ENCODE measurements around the gene GARRE1.

GARRE1 gene

GRCh38 chr19:34257559-34257924 is 3.2 kb downstream of the GARRE1 start:
- H4K20me1 ChIP-seq, result peaks cover 48% of the 10 kb centered on the region
- H3K4me3 ChIP-seq, result no peak overlapping the region
- no peak overlapping the region for H3K9ac ChIP-seq
- no peak for TF ChIP-seq Cebpa-rat (IDR thresholded peaks at IDR 0.05)
- H3K27me3 ChIP-seq, result no peaks in the 10 kb centered on the region
- no peak overlapping the region for H3K4me2 ChIP-seq
- H3K9me3 ChIP-seq, result no peaks in the 10 kb centered on the region
- H3K4me1 ChIP-seq, result peaks cover 11% of the 10 kb centered on the region
- no peaks in the 10 kb centered on the region for H3K36me3 ChIP-seq
- no peak overlapping the region for H3K27ac ChIP-seq

GRCh38 chr19:34259367-34260095 is 5.2 kb downstream of the GARRE1 start:
- H3K27ac ChIP-seq, result no peak overlapping the region
- H3K27me3 ChIP-seq, result no peaks in the 10 kb centered on the region
- TF ChIP-seq Cebpa-rat (IDR thresholded peaks at IDR 0.05), result no peak
- H4K20me1 ChIP-seq, result peaks cover 59% of the 10 kb centered on the region
- no peaks in the 10 kb centered on the region for H3K9me3 ChIP-seq
- H3K36me3 ChIP-seq, result no peaks in the 10 kb centered on the region
- H3K4me2 ChIP-seq, result no peak overlapping the region
- no peak overlapping the region for H3K9ac ChIP-seq
- H3K4me1 ChIP-seq, result peaks cover 11% of the 10 kb centered on the region
- H3K4me3 ChIP-seq, result no peak overlapping the region

- TF ChIP-seq Cebpa-rat (IDR thresholded peaks at IDR 0.05), result no peak
- Histone ChIP-seq H3K9me3 (no peaks in the 10 kb centered on the region), H3K9ac (no peak overlapping the region), H3K27ac (no peak overlapping the region), H3K4me2 (no peak overlapping the region), H3K27me3 (no peaks in the 10 kb centered on the region), H3K36me3 (no peaks in the 10 kb centered on the region), H3K4me1 (peaks cover 15% of the 10 kb centered on the region), H4K20me1 (peaks cover 62% of the 10 kb centered on the region), H3K4me3 (no peak overlapping the region)
Measured at GRCh38 chr19:34260771-34261173, 6.4 kb downstream of the GARRE1 start.

- Histone ChIP-seq H4K20me1 (peaks cover 65% of the 10 kb centered on the region), H3K36me3 (0 out of 2 replicates have a peak, but pooled peaks cover 4% of the 10 kb centered on the region), H3K27ac (no peak overlapping the region), H3K4me2 (no peak overlapping the region), H3K27me3 (no peaks in the 10 kb centered on the region), H3K4me1 (peaks cover 10% of the 10 kb centered on the region), H3K9ac (no peak overlapping the region), H3K4me3 (no peak overlapping the region), H3K9me3 (no peaks in the 10 kb centered on the region)
- TF ChIP-seq Cebpa-rat (IDR thresholded peaks at IDR 0.05), result no peak
Measured at GRCh38 chr19:34261334-34262109, 7.2 kb downstream of the GARRE1 start.

- no peak for TF ChIP-seq Cebpa-rat (IDR thresholded peaks at IDR 0.05)
- H3K27me3 ChIP-seq, result no peaks in the 10 kb centered on the region
- peaks cover 74% of the 10 kb centered on the region for H4K20me1 ChIP-seq
- no peak overlapping the region for H3K9ac ChIP-seq
- no peaks in the 10 kb centered on the region for H3K9me3 ChIP-seq
- peaks cover 29% of the 10 kb centered on the region for H3K4me1 ChIP-seq
- H3K27ac ChIP-seq, result no peak overlapping the region
- 0 out of 2 replicates have a peak, but pooled peaks cover 4% of the 10 kb centered on the region for H3K36me3 ChIP-seq
- H3K4me3 ChIP-seq, result no peak overlapping the region
- no peak overlapping the region for H3K4me2 ChIP-seq
Measured at GRCh38 chr19:34263745-34264237, 9.4 kb downstream of the GARRE1 start.

GRCh38 chr19:34265221-34265650 is 10.9 kb downstream of the GARRE1 start:
- Histone ChIP-seq H3K36me3 (0 out of 2 replicates have a peak, but pooled peaks cover 4% of the 10 kb centered on the region), H3K27me3 (no peaks in the 10 kb centered on the region), H3K9me3 (no peaks in the 10 kb centered on the region), H3K27ac (no peak overlapping the region), H3K4me2 (peak overlapping the region; percentile 31; the same call in 1 of the 2 replicates), H3K9ac (no peak overlapping the region), H3K4me1 (peaks cover 44% of the 10 kb centered on the region), H3K4me3 (no peak overlapping the region), H4K20me1 (peaks cover 80% of the 10 kb centered on the region)
- TF ChIP-seq Cebpa-rat (IDR thresholded peaks at IDR 0.05), result no peak

- H3K4me1 ChIP-seq, result peaks cover 68% of the 10 kb centered on the region
- H3K9ac ChIP-seq, result no peak overlapping the region
- H3K36me3 ChIP-seq, result 0 out of 2 replicates have a peak, but pooled peaks cover 7% of the 10 kb centered on the region
- H4K20me1 ChIP-seq, result peaks cover 94% of the 10 kb centered on the region
- no peaks in the 10 kb centered on the region for H3K9me3 ChIP-seq
- H3K4me2 ChIP-seq, result peak overlapping the region; percentile 90
- TF ChIP-seq Cebpa-rat (IDR thresholded peaks at IDR 0.05), result no peak
- no peak overlapping the region for H3K4me3 ChIP-seq
- H3K27ac ChIP-seq, result no peak overlapping the region
- no peaks in the 10 kb centered on the region for H3K27me3 ChIP-seq
Measured at GRCh38 chr19:34269081-34269480, 14.7 kb downstream of the GARRE1 start.

- Histone ChIP-seq H3K4me1 (peaks cover 68% of the 10 kb centered on the region), H3K9me3 (no peaks in the 10 kb centered on the region), H4K20me1 (peaks cover 91% of the 10 kb centered on the region), H3K9ac (no peak overlapping the region; the same call in 1 of the 2 replicates), H3K27me3 (no peaks in the 10 kb centered on the region), H3K4me2 (peak overlapping the region; percentile 90), H3K36me3 (0 out of 2 replicates have a peak, but pooled peaks cover 7% of the 10 kb centered on the region), H3K27ac (no peak overlapping the region), H3K4me3 (no peak overlapping the region)
- TF ChIP-seq Cebpa-rat (IDR thresholded peaks at IDR 0.05), result no peak
Measured at GRCh38 chr19:34269489-34269888, 15.1 kb downstream of the GARRE1 start.

GRCh38 chr19:34269968-34270621 is 15.7 kb downstream of the GARRE1 start:
- Histone ChIP-seq H3K27me3 (no peaks in the 10 kb centered on the region), H3K9ac (peak overlapping the region; percentile 26; the same call in 1 of the 2 replicates), H3K27ac (peak overlapping the region; percentile 66), H3K4me3 (no peak overlapping the region), H3K4me1 (peaks cover 63% of the 10 kb centered on the region), H3K9me3 (no peaks in the 10 kb centered on the region), H4K20me1 (peaks cover 85% of the 10 kb centered on the region), H3K4me2 (peak overlapping the region; percentile 90), H3K36me3 (0 out of 2 replicates have a peak, but pooled peaks cover 7% of the 10 kb centered on the region)
- TF ChIP-seq Cebpa-rat (IDR thresholded peaks at IDR 0.05), result no peak
